Fibroblast of skin of scalp (primary cell): ENCODE measurements around the gene INSYN1. TPM values are rescaled to one million over a fixed set of nuclear protein-coding genes. Genes with fewer than 3 reads are reported as not detected.
"Not testable (repeated sequence)": the region's sequence is repeated elsewhere in the genome, so short reads cannot be mapped to it uniquely, and the experiment has no call there.

Source experiments
- DNase-seq: peaks from one replicate; pipeline ENCODE4 v3.0.0-alpha.2; 2013
- polyA plus RNA-seq, 2 experiments: library from polyadenylated mRNA; unstranded; fragments of 120-200 nt; gene quantifications; one replicate each; pipeline ENCODE4 v1.2.1, GENCODE V29; 2013; ENCODE audit not compliant: insufficient read length in 2 of 2

Gene INSYN1, protein sequence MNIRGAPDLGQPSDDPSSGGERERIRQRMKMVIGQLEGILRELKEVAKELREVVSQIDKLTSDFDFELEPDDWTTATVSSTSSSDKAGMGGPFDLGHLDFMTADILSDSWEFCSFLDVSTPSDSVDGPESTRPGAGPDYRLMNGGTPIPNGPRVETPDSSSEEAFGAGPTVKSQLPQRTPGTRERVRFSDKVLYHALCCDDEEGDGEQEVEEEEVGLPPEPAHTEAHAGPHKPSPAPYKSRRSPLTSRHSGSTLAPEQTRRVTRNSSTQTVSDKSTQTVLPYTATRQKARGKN
- 14.0 TPM for polyA plus RNA-seq (2013, experiment 1 of 2; ENCODE audit: insufficient read length)
- 14.6 TPM for polyA plus RNA-seq (2013, experiment 2 of 2; ENCODE audit: insufficient read length)

DNA sequence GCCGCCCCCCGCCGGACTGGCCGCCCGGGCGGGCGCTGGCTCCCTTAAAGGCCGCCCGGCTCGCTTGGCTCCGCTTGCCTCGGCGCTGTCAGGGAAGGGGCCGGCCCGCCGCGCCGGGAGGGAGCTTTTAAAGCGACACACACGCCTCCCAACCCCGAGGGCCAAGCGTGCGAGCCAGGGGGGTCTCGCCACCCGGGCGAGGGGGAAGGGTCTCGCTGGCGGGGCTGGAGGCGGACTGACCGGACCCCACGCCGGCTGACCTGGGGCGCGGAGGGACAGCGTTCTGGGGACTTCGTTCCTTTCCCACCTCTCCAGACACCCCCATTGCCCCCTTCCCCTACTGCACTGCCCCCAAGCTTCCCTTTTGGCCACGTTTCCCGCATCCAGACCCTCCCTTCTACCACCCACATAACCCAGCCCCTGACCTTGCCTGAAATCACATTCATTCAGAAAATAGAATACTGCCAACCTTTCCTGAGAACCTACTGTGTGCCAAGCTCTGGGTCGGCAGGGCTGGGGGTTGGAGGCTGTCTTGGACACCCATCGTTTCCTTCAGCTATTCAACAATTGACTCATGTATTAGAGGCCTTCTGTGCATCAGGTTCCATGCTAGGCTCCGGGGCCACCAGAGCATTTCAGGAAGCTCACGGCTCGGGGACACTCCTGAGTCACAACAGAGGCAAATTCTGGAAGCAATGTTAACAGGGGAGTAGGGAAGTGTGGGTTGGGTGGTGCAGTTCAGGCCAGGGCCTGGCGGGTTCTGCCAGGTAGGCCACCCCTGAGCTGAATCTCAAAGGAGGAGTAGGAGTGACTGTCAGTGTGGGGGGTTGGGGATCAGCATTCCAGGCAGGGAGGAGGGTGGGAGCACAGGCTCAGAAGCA is at the start of gene INSYN1:
TSS of gene INSYN1 (minus strand) at position 102 of the 881 bp plus-strand sequence. CDS start 2,221 bp downstream, outside the sequence.
- peak; percentile 58 for DNase-seq

DNA sequence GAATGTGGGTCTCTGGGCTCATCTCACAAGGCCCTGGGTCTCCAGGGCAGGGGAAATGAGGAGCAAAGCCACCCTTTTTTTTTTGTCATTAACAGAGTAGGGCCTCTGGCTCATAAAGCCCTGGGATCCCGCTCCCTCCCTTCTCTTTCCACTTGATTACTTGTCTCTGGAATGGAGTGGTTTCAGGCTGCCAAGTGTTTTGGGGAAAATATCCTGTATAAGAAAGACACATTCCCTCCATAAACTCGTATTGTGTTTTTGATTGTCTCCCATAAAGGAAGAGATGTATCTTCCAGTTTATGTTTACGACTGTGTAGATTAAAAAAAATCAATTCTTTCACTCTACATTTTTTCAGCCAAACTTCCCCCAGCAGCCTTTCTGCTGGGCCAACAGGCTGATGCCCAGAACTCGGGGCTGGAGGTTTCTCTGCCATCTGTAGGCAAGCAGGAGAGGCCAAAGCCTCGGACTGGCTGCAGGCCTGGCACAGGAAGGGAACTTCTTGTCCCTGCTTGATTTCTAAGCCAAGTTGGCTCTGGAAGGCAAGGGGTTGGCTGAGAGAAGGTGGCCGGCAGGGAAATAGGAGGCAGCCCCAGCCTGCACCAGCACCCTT is 49.4 kb upstream of the INSYN1 start:
- DNase-seq = no peak

DNA sequence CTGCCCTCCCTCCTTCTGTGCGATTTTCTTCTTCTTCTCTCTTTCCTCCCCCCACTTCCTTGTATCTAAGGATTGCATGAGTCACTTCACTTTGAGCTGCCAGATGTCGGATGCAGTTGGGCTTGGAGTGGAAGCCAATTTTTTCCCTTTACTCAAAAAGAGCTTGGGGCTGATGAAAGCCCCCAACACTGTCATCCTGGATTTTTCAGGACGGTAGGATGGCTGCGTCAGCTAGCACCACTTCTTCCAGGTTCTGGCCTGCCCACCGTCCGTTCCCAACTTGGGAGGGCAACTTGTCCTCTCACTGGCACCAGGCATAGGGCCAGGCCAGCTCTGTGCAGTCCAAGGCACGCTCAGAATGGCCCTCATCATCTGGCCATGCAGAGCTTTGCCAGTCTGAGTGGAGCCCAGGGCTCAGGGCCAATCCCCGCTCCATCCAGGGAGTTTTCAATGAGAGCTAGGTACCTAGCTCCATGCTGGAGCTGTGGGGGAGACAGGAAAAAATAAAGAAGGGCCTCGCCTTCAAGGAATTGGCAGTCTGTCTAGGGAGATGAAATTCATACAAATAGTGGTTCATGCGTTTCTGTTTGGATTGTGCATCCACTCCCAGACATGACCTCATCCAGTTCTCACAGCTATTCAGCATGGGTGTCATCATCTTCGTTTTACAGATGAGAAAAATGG is 47.7 kb upstream of the INSYN1 start:
- DNase-seq = peak; percentile 92

DNA sequence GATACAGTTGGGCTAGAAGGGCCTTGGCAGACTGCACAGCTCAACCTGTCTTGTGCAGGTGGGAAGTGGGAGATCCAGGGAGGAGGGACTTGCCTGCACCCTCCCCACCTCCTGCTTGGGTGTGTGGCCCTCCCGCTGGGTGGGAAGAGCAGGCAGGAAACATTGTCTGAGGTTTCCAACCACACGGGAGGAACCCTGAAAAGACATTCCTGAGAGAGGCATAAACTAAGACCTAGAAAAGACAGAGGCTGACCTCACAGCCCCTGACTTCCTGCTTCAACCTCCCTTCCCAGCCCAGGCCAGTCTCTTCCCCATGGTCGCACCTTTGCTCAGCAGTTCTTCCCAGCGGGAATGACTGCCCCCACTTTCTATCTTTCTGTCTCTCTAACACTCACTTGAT is 46.3 kb upstream of the INSYN1 start:
- DNase-seq = peak; percentile 65

DNA sequence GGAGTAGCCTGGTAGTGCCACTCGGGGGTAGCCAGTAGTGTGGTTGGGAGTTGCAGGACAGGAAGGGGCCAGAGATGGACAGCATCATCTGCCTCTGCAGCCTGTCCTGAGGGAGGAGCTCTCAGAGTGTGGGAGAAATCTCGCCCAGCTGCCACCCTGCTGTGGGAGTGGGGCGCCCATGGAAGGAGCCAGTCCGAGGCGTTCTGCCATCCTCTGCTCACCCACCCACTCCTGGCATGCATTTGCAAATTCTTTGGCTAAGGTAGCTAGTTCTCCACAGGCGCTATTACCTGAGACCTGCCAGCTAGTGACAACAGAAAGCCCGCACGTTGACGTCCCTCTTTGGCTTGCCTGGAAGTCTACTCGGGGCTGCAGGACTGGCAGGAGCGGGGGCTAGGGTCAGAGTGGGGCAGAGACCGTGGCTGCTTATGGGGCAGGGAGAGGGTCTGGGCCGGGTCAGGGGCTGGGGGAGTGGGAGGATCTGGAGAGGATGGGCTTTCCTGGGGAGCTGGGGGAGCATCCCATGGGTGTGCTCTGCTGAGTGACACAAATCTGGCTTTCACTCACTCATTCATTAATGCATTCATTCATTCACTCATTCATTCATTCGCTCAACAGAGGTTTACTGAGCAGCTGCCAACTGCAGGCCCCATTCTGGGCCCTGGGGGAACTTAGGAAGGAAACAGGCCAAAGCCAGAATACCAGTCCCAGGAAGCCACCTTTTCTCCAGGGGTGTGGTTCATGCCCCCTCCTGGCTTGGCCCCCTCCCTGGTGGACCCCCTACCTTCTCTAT is 44.4 kb upstream of the INSYN1 start:
- DNase-seq = no peak

DNA sequence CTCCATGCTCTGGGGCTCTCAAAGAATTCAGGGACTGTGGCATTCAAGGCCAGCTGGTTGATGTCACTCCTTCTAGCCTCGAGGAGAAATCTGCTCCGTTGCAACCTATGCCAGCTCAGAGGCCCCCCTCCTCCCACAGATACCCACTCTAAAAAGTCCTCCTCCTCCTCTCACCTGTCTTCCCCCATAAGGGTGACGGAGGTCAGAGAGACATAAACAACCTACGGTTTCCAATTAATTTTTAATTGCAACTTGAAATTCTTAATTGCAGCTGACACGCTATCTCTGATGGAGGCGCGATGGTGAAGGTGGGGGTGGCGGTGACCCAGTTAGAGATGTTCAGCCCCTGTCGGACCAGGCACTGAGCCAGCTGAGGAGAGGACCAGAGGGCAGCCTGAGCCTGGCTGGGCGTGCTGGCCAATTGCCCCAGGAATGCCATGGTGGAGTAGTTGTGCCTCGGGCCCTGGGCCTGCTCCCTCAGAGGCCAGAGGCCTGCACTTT is 43.2 kb upstream of the INSYN1 start:
- no peak for DNase-seq

DNA sequence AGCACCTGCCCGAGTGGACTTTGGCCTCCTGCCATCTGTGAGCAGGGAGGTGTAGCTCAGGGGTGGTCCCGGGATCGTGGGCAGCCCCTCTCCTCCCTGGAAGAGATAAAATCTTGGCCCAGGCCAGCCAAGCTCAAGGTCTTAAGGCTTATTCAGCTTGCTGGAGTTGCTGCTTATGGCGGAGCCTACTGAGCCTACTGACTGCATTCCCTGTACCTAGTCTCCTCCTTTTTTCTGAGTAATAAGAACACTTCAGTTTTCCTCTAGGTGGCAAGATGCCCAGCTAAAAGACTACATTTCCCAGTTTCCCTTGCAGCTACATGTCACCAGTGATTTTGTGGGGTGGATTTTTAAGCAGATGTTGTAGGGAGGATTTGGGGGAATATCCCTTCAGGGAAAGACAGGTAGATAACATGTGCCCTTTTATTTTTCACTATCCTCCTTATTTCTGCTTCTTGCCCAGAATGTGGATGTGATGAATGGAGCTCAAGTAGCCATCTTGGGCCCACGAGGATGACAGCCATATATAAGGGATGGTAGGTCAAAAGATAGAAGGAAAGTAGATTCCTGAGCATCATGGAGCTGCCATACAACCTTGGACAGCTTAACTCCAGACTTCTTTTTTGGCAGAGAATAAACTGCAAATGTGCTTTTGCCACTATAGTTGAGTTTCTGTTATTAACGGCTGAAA is 41.4 kb upstream of the INSYN1 start:
- DNase-seq = peak; percentile 19

DNA sequence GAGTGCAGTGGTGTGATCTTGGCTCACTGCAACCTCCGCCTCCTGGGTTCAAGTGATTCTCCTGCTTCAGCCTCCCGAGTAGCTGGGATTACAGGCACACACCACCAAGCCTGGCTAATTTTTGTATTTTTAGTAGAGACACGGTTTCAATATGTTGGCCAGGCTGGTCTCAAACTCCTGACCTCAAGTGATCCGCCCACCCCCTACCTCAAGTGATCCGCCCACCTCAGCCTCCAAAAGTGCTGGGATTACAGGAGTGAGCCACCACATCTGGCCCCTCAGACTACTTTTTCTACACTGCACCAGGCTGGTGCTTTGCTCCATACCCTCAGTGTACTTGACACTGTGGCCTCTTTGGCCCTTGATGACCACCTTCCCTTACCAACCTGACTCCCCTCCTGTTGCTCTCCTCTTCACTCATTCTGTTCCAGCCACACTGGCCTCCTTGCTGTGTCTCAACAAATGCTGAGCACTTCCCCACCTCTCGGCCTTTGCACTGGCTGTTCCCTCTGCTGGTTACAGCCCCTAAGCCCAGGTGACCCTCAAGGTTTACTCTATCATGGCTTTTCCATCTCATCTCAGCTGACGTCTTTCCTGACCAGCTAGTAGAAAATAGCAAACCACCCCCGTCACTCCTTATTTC is 39.9 kb upstream of the INSYN1 start:
- DNase-seq = not testable (repeated sequence)

DNA sequence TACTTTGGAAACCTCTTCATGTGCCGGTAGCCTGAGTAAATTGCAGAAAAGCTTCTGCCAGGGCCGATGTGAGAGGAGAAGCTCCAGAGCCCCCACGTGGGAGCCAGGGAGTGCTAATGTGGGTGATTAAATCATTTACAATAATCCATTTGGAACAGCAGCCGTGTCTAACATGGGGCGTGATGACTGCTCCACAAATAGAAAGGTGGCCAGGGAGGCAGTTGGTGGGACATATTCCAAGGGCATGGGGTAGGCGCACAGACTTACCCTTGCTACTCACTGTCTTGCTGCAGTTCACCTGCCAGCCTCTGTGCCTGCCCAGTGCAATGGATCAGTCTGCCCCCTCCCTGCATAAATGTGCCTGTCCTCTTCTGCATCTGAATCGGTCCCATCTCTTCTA is 39.3 kb upstream of the INSYN1 start:
- DNase-seq = no peak

DNA sequence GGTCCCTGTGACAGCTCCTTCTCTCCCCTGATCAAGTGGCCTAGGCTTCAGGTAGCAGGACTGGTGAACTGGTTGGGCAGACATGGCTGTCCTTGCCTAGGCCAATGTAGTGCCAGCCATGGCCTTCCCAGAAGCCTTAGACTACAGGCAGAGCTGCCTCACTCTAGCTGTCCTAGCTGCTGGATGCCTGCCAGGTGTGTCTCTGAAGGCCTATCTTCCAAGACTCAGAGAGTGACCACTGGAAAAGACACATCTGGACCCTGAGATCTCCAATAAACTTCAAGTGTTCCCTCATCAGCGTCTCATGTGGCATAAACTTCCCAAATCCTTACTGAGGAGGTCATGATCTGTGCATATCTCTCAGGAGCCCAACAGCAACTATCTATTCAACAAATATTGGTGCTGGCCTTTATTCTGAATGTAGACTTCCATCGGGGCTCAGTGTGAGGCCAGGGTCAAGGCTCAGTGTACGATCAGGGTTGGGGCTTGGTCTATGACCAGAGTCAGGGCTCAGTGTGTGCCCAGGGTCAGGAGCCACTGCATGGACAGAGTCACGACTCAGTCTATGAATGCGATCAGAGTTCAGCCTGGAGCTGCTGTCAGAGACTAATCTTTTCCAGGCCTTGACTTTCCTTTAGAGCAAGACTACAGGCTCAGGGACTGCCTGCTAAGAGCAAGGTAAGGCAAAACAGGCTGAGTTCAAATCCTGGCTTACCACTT is 36.5 kb upstream of the INSYN1 start:
- no peak for DNase-seq

DNA sequence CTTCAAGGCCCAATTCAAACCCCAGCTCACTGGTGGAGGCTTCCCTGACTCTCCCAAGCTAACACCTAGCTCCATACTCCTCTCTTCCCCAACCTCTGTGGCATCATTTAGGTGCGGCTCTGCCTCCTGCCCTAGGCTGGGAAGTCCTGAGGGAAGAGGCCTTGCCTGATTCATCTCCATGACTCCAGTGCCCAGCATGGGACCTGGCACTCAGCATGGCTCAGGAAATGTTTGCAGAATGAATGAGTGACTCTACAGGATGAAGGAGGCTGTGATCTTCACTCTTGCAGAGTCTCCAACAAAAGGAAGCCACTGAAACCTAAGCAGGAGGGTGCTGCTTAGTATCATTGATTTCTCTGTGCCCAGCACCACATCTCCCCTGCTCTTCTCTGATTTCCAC is 34.5 kb upstream of the INSYN1 start:
- no peak for DNase-seq

DNA sequence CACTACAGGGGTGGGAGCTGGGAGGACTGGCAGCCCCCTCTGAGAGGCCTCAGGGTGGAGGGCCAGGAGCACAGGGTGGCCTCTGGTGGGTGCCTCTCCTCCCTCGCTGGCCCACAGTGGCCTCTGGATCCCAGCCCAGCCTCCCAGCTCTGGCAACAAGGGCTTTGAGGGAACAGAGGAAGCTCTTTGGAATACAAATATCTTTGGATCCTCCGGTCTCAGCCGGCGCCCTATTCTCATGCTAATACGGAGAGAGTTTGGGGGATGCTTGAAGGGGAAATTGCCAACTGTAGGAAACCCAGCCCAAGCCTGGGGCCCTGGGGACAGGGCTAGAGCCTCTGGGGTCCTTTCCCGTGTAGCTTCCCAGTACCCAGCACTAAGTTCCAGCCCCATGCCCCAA is 33.4 kb upstream of the INSYN1 start:
- no peak for DNase-seq

DNA sequence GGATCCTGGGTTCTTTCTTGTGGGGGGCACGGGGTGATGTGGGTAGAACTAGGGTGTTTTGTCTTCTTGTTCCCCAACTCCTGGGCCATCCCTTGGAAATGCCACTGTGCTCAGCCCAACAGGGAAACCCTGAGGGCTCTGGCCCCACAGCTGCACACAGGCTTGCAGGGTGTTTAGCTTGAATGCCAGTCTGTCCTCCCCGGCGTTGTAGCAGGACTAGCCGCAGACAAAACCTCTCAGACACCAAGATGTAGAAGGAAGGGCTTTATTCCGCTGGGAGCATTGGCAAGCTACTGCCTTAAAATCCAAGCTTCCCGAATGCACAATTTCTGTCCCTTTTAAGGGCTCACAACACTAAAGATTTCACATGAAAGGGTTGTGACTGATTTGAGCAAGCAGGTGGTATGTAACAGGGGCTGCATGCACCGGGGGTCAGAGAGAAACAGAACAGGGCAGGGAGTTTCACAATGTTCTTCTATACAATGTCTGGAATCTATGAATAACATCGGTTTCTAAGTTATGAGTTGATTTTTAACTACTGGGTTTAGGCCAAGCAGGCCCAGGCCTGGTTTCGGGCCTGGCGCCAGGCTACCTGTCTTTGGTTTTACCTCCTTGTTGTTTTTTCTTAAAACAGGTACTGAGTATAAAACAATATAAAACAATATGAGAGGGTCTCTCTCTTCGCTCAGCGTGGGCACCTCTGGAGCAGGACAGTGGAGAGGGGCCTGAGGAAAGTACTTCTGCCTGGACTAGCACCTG is 32.3 kb upstream of the INSYN1 start:
- not testable (repeated sequence) for DNase-seq

DNA sequence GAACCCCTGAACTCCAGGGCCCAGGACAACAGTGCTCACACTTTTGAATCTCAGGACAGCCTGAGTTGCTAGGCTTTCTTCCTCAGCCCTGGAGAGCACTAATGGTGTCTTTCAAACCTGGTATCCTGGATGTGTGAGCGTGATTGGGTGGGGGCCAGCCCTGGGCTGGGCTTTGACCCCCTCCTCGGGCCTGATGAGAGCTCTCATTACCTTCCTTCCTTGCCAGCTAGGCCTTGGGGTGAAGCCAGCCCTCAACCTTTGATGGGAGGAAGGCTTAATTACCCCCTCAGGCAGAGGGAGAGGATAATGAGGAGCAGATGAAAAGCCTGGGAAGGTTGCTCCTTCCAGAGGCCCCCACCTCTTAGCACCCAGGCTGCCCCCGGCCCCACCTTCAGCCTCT is 31.1 kb upstream of the INSYN1 start:
- DNase-seq = no peak

DNA sequence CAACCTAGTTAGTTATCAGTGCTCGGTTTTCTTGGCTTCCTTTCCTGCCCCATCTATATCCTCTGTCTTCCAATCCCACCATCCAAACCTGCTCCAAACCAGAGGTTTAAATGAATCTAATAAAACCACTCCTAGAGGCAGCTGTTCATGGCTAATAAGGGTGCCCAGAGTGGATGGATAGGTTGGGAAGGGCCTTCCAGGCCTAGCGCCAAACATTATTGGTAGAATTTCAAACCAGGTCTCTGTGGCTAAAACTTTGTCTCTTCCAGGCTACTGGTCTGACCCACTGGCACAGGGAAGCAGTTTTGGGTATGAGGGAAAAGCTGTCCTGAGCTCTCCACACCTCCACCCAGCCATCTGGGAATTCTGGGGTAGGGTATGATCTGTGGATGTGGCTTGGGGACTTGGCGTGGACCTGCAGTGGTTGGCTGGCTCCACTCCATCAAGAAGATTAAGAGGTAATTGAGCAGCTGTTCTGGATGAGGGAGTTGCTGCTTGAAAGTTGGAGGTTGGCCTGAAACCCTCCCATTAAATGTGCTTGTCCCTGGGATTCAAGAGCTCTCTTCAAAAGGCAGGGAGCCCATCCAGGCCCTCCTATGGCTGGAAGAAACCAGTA is 29.3 kb upstream of the INSYN1 start:
- DNase-seq = no peak

DNA sequence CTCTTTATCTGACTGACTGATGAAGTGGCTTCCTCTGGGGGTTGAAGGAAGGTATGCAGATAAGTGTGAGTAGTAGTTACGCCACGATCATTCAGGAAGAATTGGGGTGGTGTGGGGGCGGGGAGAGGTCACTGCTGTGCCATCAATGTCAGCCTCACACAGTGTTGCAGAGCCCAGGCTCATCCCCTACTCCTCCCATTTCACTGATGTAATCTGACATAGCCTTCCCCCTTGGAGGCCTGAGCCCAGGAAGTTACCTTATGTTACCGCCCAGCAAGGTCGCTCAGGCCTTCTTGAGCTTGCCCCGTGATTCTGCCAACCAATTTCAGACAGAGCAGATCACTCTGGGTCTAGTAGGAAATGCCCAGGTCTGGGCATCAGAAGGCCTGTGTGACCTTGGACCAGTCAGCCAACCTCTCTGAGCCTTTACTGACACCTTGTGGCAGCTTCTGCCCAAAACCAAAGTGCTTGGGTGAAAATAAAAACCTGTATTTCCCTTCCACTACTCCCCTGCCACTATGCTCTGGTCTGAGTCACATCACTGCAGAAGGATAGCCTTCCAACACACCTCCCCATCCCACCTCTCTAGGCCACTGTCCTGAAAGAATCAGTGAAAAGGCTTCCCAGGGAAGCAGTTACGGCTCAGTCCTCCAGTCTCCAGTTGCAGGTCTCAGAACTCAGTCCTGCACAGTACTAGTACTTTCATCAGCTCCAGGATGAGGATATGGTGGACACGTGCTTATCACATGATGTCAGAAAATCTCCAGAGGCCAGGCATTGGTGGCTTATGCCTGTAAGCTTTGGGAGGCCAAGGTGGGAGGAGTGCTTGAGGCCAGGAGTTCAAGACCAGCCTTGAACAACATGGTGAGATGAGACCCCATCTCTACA is 28.1 kb upstream of the INSYN1 start:
- peak; percentile 19 for DNase-seq

DNA sequence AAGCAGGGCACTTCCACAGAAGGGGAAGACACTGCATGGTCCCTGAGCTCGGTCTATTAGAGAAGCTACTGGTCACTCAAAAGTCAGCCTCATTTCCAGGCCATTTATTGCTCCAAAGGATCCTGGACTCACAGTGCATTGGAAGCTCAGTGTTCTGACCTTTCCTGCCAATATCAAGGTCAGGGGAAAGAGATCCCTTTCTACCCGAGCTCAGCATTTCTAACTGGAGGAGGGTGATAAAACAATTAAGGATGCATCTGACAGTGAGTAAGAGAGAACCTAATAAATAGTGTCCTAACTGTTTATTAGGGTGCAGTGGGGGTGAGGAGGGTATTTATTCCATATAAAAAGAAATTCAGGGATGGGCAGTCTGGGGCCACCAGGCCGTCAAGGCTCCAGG is 26.8 kb upstream of the INSYN1 start:
- no peak for DNase-seq
